HCT116 (cell line): Measurements from ENCODE around the gene FGF3. TPM values are rescaled to one million over a fixed set of nuclear protein-coding genes. Genes with fewer than 3 reads are reported as not detected.
A peak's percentile ranks its signal among the peaks of the same experiment; 100 is the strongest.

Source experiments
- ATAC-seq: fragments of 200-7000 bp; cut with Tn5 transposase; 2 replicates; pipeline ENCODE4 v1.9.1; 2020; ENCODE audit warnings: mild to moderate bottlenecking, moderate library complexity
- Bru-seq: library from RNA; stranded (reverse); fragments of 400-500 nt; gene quantifications from one replicate; lab custom pipeline; 2021; lab: Mats Ljungman, UMichigan
- BruChase-seq, 2 experiments: library from RNA; stranded (reverse); fragments of 400-500 nt; gene quantifications; one replicate each; lab custom pipeline; 2021; lab: Mats Ljungman, UMichigan
- BruUV-seq: library from RNA; stranded (reverse); fragments of 400-500 nt; replicated peaks from 2 replicates; lab custom pipeline; 2021; lab: Mats Ljungman, UMichigan
- CTCF ChIA-PET: fragments of 300-600 bp; sonication (Branson Sonifier 250); formaldehyde crosslinking; loops from one replicate; lab custom pipeline; 2021; ENCODE audit warnings: antibody characterized with exemption; lab: Charles Lee
- POLR2A ChIA-PET: fragments of 300-600, 350-600 bp; sonication (Branson Sonifier 250); formaldehyde crosslinking; loops from one replicate; lab custom pipeline; 2021; ENCODE audit warnings: antibody characterized with exemption; lab: Charles Lee
- RAD21 ChIA-PET, 2 experiments: fragments of 300-600 bp; sonication (Branson Sonifier 250); formaldehyde crosslinking; loops; one replicate each; lab custom pipeline; 2023; ENCODE audit warnings: low total read pairs in 2 of 2; ENCODE audit not compliant: uncharacterized antibody in 2 of 2, unreplicated experiment in 2 of 2, low non-redundant PET in 1 of 2; lab: Charles Lee
- DNase-seq: peaks from one replicate; pipeline ENCODE4 v3.0.0-alpha.2; 2010; ENCODE audit warnings: low read depth, low spot score
- H2AFZ ChIP-seq: fragments of 200-600 bp; shearing (Covaris generic), sonication (generic); 2 replicates; pipeline ENCODE4 v1.6.1; 2017; ENCODE audit warnings: low read depth, mixed run types, mixed read lengths, antibody characterized with exemption, low read length; ENCODE audit not compliant: poor library complexity, severe bottlenecking
- H3K27ac ChIP-seq: 2 replicates; pipeline ENCODE4 v1.5.1; 2012; ENCODE audit warnings: low read depth, low read length
- H3K27me3 ChIP-seq: fragments of 200-600 bp; sonication (generic); 2 replicates; pipeline ENCODE4 v1.6.1; 2016; ENCODE audit warnings: mixed run types, low read length, mixed read lengths; ENCODE audit not compliant: insufficient read depth
- H3K36me3 ChIP-seq, 2 experiments: fragments of 200-500 bp in 1 of 2; fragments of 200-600 bp in 1 of 2; sonication (Bioruptor generic) in 1 of 2; sonication (generic) in 1 of 2; 2 replicates each; pipeline versions ENCODE4 v1.5.1 to v1.6.1; 2014 to 2016; ENCODE audit warnings: low read length in 2 of 2, inconsistent platforms in 1 of 2, mixed read lengths in 1 of 2, mixed run types in 1 of 2; ENCODE audit not compliant: insufficient read depth in 2 of 2, control insufficient read depth in 1 of 2
- H3K4me1 ChIP-seq, 2 experiments: fragments of 200-600 bp in 1 of 2; sonication (generic) in 1 of 2; 2 replicates each; pipeline versions ENCODE4 v1.5.1 to v1.6.1; 2012 to 2017; ENCODE audit warnings: low read length in 2 of 2, inconsistent platforms in 1 of 2, mild to moderate bottlenecking in 1 of 2, mixed read lengths in 1 of 2, mixed run types in 1 of 2, moderate library complexity in 1 of 2; ENCODE audit not compliant: insufficient read depth in 2 of 2, control insufficient read depth in 1 of 2
- H3K4me2 ChIP-seq: fragments of 200-600 bp; sonication (generic); 2 replicates; pipeline ENCODE4 v1.6.1; 2017; ENCODE audit warnings: mixed run types, low read length, mixed read lengths
- H3K4me3 ChIP-seq, 2 experiments: fragments of 200-600 bp in 1 of 2; sonication (generic) in 1 of 2; replicated peaks in 1 of 2; 2 replicates each; pipeline ENCODE4 v1.5.1; 2011 to 2016; ENCODE audit warnings: low read length in 2 of 2, control low read depth in 1 of 2, low read depth in 1 of 2, mild to moderate bottlenecking in 1 of 2, mixed read lengths in 1 of 2, mixed run types in 1 of 2
- H3K79me2 ChIP-seq: fragments of 200-600 bp; sonication (generic); 2 replicates; pipeline ENCODE4 v1.6.1; 2017; ENCODE audit warnings: mild to moderate bottlenecking, mixed run types, low read length, moderate library complexity, mixed read lengths; ENCODE audit not compliant: insufficient read depth
- H3K9ac ChIP-seq: fragments of 200-600 bp; sonication (generic); 2 replicates; pipeline ENCODE4 v1.6.1; 2016; ENCODE audit warnings: low read length, mixed read lengths
- H3K9me2 ChIP-seq: fragments of 200-600 bp; sonication (generic), shearing (Covaris generic); 2 replicates; pipeline ENCODE4 v1.6.1; 2017; ENCODE audit warnings: mixed run types, mild to moderate bottlenecking, moderate library complexity; ENCODE audit not compliant: insufficient read depth
- H3K9me3 ChIP-seq, 2 experiments: fragments of 200-500 bp in 1 of 2; fragments of 200-600 bp in 1 of 2; sonication (Bioruptor generic) in 1 of 2; sonication (generic) in 1 of 2; 2 replicates each; pipeline ENCODE4 v1.6.1; 2014 to 2017; ENCODE audit warnings: low read length in 2 of 2, mixed read lengths in 2 of 2, inconsistent platforms in 1 of 2, low read depth in 1 of 2, mild to moderate bottlenecking in 1 of 2, mixed run types in 1 of 2, moderate library complexity in 1 of 2; ENCODE audit not compliant: control insufficient read depth in 1 of 2, insufficient read depth in 1 of 2
- H4K20me1 ChIP-seq: fragments of 200-600 bp; sonication (generic), shearing (Covaris generic); 2 replicates; pipeline ENCODE4 v1.6.1; 2017; ENCODE audit warnings: mixed run types, mild to moderate bottlenecking, moderate library complexity; ENCODE audit not compliant: insufficient read depth
- CBX3 ChIP-seq: IDR thresholded peaks from 2 replicates; pipeline ENCODE4 v1.6.1; 2012; ENCODE audit warnings: low read depth
- EGR1 ChIP-seq: IDR thresholded peaks from 2 replicates; pipeline ENCODE4 v1.6.1; 2012; ENCODE audit warnings: low read depth
- ELF1 ChIP-seq: IDR thresholded peaks from 2 replicates; pipeline ENCODE4 v1.6.1; 2012; ENCODE audit warnings: low read depth, borderline replicate concordance
- EZH2 ChIP-seq: fragments of 200-600 bp; sonication (generic); IDR thresholded peaks from 2 replicates; pipeline ENCODE4 v1.6.1; 2017; ENCODE audit warnings: antibody characterized with exemption, mixed run types
- EZH2phosphoT487 ChIP-seq: fragments of 200-600 bp; IDR thresholded peaks from 2 replicates; pipeline ENCODE4 v1.6.1; 2018; ENCODE audit warnings: antibody characterized with exemption, borderline replicate concordance
- FOSL1 ChIP-seq: IDR thresholded peaks from 2 replicates; pipeline ENCODE4 v1.6.1; 2012; ENCODE audit warnings: low read depth
- JUND ChIP-seq: IDR thresholded peaks from 2 replicates; pipeline ENCODE4 v1.6.1; 2012
- POLR2A ChIP-seq: IDR thresholded peaks from 2 replicates; pipeline ENCODE4 v1.7.0; 2011; ENCODE audit warnings: borderline replicate concordance; ENCODE audit not compliant: insufficient read depth, insufficient read length; ENCODE audit errors: extremely low read depth
- POLR2AphosphoS5 ChIP-seq: IDR thresholded peaks from 2 replicates; pipeline ENCODE4 v1.6.1; 2011; ENCODE audit warnings: mild to moderate bottlenecking, low read depth, low read length, moderate library complexity
- SRF ChIP-seq: IDR thresholded peaks from 2 replicates; pipeline ENCODE4 v1.6.1; 2012; ENCODE audit warnings: low read depth
- ZFX ChIP-seq: fragments of 450-650 bp; IDR thresholded peaks from 2 replicates; pipeline ENCODE4 v1.6.1; 2017
- ZNF274 ChIP-seq: fragments of 200-500 bp; sonication (Bioruptor generic); IDR thresholded peaks from 2 replicates; pipeline ENCODE4 v1.6.1; 2014; ENCODE audit warnings: mild to moderate bottlenecking, low read depth, low read length, inconsistent platforms
- intact Hi-C: fragments of 100-400 bp; cut with micrococcal nuclease; formaldehyde crosslinking; loops from 2 replicates; pipeline ENCODE4 v1.10.0; 2022
- long read RNA-seq: library from polyadenylated mRNA; unstranded; transcript quantifications from one replicate; pipeline ENCODE4 v2.0.0, GENCODE V29; 2021; ENCODE audit not compliant: unreplicated experiment
- polyA plus RNA-seq: library from polyadenylated mRNA; unstranded; fragments of >200 nt; gene quantifications from 2 replicates; pipeline ENCODE4 v1.2.1, GENCODE V29; 2012; ENCODE audit warnings: missing spikeins
- total RNA-seq: library from RNA; stranded (reverse); gene quantifications from one replicate; pipeline ENCODE4 v1.2.1, GENCODE V29; 2021; ENCODE audit not compliant: unreplicated experiment
- TF ChIP-seq, protein P1 (sequence below), 3 experiments: fragments of 200-600 bp in 1 of 3; sonication (generic) in 1 of 3; IDR thresholded peaks in 2 of 3; conservative IDR thresholded peaks in 1 of 3; 2 replicates each; pipeline ENCODE4 v1.5.1; 2012 to 2017; ENCODE audit warnings: low read depth in 2 of 3, low read length in 2 of 3, antibody characterized with exemption in 1 of 3, borderline replicate concordance in 1 of 3, control low read depth in 1 of 3, mild to moderate bottlenecking in 1 of 3, mixed read lengths in 1 of 3, mixed run types in 1 of 3, moderate library complexity in 1 of 3; ENCODE audit not compliant: insufficient read depth in 1 of 3
- TF ChIP-seq, protein P2 (sequence below): IDR thresholded peaks from 2 replicates; pipeline ENCODE4 v1.6.1; 2012; ENCODE audit warnings: low read depth
- TF ChIP-seq, protein P3 (sequence below): IDR thresholded peaks from 2 replicates; pipeline ENCODE4 v1.6.1; 2012
- TF ChIP-seq, protein P4 (sequence below): IDR thresholded peaks from 2 replicates; pipeline ENCODE4 v1.6.1; 2012

FGF3 gene
- not detected for total RNA-seq
- polyA plus RNA-seq = 0.07 TPM in 1 of 2 replicates, not detected in the other
- not detected for Bru-seq, nascent RNA
- not detected for BruChase-seq, experiment 1, labeled RNA remaining after a 6-hour chase
- BruChase-seq, experiment 2, labeled RNA remaining after a 2-hour chase = not detected
- long read RNA-seq = 0 reads

DNA sequence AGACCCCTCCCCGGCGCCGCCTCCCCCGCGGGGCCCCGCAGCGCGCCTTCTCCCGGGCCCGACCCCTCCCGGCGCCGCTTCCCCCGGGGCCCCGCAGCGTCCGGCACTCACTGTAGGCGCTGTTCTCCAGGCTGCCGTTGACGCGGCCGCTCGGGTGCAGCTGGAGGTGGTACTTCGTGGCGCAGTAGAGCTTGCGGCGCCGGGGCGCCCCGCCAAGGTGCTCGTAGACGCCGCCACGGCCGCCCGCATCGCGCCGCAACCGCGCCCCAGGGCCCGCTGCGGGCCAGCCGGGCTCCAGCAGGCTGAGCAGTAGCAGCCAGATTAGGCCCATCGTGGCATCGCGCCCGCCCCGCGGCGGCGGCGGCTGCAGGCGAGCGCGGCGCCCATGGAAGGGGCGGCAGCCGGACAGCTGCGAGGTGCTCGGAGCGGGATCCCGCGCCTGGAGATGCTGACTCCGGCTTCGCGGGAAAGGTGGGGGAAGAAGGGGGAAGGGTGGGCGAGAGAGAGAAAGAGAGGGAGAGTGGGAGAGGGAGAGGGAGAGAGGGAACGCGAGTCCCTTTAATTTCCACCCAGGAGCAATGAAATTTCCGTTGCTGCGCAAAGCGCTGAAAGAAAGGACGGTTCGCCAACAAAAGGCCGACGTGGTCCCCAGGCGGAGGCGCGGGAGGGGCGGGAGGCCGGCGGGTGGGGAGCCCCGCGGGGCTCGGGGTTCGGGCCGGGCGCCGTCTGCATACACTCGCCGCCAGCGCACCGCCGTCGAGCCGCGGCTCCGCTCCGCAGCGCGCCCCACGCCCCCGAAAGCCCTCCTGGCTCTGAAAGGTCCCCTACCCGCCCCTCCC, at the start of gene FGF3:
FGF3 (minus strand) TSS at position 814 of the 839 bp plus-strand sequence; CDS start at position 331, 483 bp downstream.
- no peaks in the 10 kb centered on the region for H3K79me2 ChIP-seq
- POLR2A ChIA-PET = interaction anchor here (0.7 kb wide), 1 partner anchor 240 kb away, joined by 3 read pairs; no protein-coding TSS in a partner anchor
- H3K27me3 ChIP-seq = peaks cover 8% of the 10 kb centered on the region; the same call in 1 of the 2 replicates
- H3K36me3 ChIP-seq = no peaks in the 10 kb centered on the region
- RAD21 ChIA-PET = no interaction called here
- intact Hi-C loops = no loop called here
- no peak within 1 kb of the TSS for H2AFZ ChIP-seq
- peak within 1 kb of the TSS; percentile 46 to 61; a peak in 3 of 4 replicates for H3K4me3 ChIP-seq
- DNase-seq (no peak), ATAC-seq (no peak)
- no peak within 1 kb of the TSS for H3K9ac ChIP-seq
- H4K20me1 ChIP-seq = no peaks in the 10 kb centered on the region
- peak within 1 kb of the TSS; percentile 95 for H3K4me2 ChIP-seq
- TF ChIP-seq EGR1 = no peak
- TF ChIP-seq CBX3 = no peak
- TF ChIP-seq POLR2A = no peak
- no peak for TF ChIP-seq EZH2phosphoT487
- TF ChIP-seq, protein P1, sequence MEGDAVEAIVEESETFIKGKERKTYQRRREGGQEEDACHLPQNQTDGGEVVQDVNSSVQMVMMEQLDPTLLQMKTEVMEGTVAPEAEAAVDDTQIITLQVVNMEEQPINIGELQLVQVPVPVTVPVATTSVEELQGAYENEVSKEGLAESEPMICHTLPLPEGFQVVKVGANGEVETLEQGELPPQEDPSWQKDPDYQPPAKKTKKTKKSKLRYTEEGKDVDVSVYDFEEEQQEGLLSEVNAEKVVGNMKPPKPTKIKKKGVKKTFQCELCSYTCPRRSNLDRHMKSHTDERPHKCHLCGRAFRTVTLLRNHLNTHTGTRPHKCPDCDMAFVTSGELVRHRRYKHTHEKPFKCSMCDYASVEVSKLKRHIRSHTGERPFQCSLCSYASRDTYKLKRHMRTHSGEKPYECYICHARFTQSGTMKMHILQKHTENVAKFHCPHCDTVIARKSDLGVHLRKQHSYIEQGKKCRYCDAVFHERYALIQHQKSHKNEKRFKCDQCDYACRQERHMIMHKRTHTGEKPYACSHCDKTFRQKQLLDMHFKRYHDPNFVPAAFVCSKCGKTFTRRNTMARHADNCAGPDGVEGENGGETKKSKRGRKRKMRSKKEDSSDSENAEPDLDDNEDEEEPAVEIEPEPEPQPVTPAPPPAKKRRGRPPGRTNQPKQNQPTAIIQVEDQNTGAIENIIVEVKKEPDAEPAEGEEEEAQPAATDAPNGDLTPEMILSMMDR (IDR thresholded peaks at IDR 0.05 in 2 of 3, conservative IDR thresholded peaks at IDR 0.05 in 1 of 3; ENCODE audit: borderline replicate concordance in 1 of 3, insufficient read depth in 1 of 3, low read depth in 2 of 3, low read length in 2 of 3) = no peak
- TF ChIP-seq EZH2 = no peak
- no peak for TF ChIP-seq POLR2AphosphoS5
- no peak for TF ChIP-seq FOSL1
- no peak for TF ChIP-seq SRF
- TF ChIP-seq, protein P2, sequence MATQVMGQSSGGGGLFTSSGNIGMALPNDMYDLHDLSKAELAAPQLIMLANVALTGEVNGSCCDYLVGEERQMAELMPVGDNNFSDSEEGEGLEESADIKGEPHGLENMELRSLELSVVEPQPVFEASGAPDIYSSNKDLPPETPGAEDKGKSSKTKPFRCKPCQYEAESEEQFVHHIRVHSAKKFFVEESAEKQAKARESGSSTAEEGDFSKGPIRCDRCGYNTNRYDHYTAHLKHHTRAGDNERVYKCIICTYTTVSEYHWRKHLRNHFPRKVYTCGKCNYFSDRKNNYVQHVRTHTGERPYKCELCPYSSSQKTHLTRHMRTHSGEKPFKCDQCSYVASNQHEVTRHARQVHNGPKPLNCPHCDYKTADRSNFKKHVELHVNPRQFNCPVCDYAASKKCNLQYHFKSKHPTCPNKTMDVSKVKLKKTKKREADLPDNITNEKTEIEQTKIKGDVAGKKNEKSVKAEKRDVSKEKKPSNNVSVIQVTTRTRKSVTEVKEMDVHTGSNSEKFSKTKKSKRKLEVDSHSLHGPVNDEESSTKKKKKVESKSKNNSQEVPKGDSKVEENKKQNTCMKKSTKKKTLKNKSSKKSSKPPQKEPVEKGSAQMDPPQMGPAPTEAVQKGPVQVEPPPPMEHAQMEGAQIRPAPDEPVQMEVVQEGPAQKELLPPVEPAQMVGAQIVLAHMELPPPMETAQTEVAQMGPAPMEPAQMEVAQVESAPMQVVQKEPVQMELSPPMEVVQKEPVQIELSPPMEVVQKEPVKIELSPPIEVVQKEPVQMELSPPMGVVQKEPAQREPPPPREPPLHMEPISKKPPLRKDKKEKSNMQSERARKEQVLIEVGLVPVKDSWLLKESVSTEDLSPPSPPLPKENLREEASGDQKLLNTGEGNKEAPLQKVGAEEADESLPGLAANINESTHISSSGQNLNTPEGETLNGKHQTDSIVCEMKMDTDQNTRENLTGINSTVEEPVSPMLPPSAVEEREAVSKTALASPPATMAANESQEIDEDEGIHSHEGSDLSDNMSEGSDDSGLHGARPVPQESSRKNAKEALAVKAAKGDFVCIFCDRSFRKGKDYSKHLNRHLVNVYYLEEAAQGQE = no peak
- TF ChIP-seq ZNF274 = no peak
- TF ChIP-seq, protein P3, sequence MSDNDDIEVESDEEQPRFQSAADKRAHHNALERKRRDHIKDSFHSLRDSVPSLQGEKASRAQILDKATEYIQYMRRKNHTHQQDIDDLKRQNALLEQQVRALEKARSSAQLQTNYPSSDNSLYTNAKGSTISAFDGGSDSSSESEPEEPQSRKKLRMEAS = no peak
- TF ChIP-seq, protein P4, sequence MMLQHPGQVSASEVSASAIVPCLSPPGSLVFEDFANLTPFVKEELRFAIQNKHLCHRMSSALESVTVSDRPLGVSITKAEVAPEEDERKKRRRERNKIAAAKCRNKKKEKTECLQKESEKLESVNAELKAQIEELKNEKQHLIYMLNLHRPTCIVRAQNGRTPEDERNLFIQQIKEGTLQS = no peak
- no peak for TF ChIP-seq ZFX
- TF ChIP-seq ELF1 = no peak
- no peak for TF ChIP-seq JUND
- H3K9me3 ChIP-seq = no peaks in the 10 kb centered on the region
- H3K27ac ChIP-seq = no peak within 1 kb of the TSS
- no peaks in the 10 kb centered on the region for H3K9me2 ChIP-seq
- BruUV-seq = no TSS peak
- CTCF ChIA-PET = interaction anchor here (1.2 kb wide), 1 partner anchor 17 kb away, joined by 5 read pairs; no protein-coding TSS in a partner anchor
- peaks cover 3 to 23% of the 10 kb centered on the region in 2 experiments; a peak in 3 of 4 replicates for H3K4me1 ChIP-seq
